ENCODE data around the gene TAS2R41.

TAS2R41 gene, protein sequence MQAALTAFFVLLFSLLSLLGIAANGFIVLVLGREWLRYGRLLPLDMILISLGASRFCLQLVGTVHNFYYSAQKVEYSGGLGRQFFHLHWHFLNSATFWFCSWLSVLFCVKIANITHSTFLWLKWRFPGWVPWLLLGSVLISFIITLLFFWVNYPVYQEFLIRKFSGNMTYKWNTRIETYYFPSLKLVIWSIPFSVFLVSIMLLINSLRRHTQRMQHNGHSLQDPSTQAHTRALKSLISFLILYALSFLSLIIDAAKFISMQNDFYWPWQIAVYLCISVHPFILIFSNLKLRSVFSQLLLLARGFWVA

DNA sequence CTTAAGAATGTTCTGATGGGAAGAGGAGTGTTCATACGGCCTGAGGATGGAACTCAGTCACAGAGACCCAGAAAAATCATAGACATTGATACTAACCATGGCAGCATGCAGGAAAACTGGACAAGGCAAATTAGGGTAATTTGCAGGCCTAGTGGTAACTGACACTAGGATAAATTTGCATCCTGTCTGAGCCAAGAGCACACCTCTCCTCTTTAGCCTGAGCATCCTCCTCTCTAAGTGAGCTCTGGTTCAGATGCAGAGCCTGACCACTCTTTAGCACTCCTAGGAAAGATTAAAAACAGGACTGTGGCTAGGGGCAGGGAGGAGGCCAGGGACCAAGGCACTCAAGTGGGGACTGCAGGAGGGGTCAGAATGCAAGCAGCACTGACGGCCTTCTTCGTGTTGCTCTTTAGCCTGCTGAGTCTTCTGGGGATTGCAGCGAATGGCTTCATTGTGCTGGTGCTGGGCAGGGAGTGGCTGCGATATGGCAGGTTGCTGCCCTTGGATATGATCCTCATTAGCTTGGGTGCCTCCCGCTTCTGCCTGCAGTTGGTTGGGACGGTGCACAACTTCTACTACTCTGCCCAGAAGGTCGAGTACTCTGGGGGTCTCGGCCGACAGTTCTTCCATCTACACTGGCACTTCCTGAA lies at the start of gene TAS2R41:
Gene TAS2R41, plus strand, starts transcription at position 373 of the 650 bp plus-strand sequence. Its CDS starts 0 bp downstream, at position 373.
- in situ Hi-C loops (cut with HindIII; ENCODE audit: low sequenced_read_pairs): no loop called here

DNA sequence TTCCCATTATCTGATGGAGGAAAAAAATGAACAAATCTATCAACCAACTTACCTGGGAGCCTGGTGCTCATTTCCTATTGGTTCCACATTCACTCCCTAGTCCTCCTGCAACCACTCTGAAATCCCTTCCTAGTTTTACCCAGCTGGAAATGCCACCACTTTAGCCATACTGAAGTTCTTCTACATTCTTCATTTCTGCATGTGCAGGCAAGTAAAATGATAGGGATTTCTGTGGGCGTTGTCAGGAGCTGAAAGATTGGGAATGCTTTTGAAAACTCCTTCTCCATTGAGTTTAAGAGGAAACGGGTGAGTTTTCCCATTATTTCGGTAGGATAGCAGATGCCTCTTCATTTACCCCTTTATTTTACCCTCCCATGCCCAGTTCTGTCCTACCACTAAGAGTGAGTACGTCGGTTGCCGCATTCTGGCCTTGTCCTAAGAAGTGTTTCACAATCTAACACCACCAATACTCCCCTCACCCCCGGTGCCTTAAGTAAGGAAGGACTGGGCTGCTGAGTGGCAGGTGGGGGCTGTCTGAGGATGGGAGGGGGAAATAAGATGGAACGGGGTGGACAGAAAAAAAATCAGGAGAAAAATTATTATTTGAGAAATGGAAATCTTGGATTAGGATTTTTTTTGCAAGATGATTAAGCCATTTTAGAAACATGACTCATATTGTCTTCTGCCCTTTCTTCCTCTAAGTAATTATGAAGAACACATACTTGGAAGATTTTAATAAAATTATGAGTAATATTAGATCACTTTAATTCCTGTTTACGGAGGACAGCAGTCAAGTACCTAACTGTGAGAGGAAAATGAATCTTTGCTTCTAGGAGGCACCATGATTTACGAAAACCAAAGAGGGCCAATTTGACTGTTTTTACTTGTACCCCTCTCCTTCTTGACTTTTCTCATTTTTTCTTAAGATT lies 47.6 kb upstream of the TAS2R41 start:
- in situ Hi-C loops (cut with HindIII; ENCODE audit: low sequenced_read_pairs): no loop called here

DNA sequence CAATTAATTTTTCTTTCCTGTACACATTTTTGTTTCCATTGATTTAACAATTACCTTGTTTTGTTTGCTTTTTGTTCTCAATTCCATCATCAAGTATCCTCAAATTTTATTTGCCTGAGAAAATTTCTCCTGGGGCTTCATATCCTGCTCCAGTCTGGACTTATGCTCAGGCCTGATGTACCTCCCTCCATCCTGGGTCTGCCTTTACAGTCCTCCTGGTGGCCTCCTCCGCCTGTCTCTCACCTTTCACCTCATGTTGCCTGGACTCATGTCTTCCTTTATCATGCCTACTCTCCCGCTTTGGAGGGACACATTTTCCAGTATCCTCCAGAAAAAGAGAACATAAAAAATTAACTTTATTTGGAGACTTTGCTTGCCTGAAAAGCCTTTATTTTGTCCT lies 46.6 kb upstream of the TAS2R41 start:
- in situ Hi-C loops (cut with HindIII; ENCODE audit: low sequenced_read_pairs): no loop called here

DNA sequence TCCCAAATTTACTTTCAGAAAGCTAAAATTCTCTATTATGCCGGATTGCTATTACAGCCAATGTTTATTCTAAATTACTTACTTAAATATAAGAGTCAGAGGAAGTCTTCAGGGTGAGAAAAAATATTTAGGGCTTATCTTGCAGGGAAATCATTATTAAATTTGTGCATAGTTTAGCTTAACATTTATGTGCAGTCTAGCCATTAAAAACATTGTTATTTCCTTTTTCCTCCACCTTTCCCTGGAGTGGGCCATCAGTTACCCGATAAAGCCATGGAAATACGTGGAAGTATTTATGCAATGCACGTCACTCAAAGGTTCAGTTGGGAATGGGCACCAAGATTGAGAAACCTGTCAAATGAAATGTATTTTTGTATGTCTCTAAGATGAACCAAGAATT lies 43.9 kb upstream of the TAS2R41 start:
- in situ Hi-C loops (cut with HindIII; ENCODE audit: low sequenced_read_pairs): no loop called here

DNA sequence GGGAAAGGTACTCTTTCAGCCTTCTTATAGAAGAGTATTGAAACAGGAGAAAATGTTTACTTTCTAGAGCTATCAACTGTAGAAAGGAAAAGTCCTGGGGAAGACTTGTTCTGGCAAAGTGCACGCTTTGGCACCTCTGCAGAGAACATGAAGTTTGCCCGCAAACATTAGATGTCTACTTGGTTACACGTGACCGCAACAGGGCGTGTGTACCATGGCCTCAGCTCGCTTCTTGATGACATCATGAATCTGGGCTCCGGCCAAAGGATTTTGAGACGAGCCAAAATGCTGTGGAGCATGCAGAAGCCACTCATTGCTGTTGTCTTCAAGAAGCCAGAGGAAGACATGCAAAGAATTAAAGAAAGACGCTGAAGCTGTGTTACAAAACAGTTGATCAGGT lies 43.0 kb upstream of the TAS2R41 start:
- in situ Hi-C loops (cut with HindIII; ENCODE audit: low sequenced_read_pairs): no loop called here

DNA sequence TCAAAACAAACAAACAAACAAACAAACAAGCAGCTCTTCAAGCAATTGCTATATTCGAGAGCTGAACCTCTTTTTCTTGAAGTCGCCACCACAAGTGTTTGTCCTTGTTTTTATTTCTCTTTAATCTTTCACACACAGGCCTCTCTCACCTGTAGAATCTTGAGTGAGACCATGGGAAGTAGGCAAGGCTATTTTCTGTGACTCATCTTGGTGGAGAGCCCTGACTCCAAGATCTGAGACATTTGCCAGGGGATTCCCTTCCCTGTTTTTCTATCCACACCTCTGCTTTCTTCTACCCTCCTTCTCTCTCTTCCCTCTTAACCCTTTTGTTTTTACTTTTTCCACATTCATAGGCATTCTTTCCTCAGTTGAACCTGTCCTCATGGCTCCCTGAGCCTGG lies 42.4 kb upstream of the TAS2R41 start:
- in situ Hi-C loops (cut with HindIII; ENCODE audit: low sequenced_read_pairs): no loop called here

DNA sequence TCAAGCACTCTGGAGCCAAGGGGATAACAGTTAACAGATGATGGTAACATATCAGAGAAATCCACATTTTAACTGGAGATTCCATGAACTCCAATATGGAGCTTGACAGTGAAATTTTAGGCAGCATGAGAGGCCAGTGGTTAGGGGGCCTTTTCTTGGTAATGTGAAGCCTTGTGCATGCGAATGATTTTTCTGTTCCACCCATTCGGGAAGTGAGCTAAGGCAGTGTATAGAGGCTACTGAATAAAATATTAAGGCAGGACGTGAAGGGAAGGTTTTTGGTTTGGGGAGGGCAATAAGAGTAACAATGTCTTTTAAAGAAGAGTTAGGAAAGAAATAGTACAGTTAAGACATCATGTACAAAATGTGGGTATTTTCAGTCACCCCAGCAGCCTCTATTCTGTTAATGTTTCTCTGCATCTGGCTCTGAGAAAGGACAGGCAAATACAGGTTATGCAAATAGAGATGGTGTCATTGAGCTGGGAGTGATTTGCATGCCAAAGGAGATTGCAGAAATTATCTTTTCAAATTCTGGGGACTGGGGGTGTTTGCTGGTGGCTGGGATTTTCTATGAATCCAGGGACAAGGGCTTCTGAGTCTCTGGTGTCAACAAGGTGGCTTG lies 41.2 kb upstream of the TAS2R41 start:
- in situ Hi-C loops (cut with HindIII; ENCODE audit: low sequenced_read_pairs): no loop called here

DNA sequence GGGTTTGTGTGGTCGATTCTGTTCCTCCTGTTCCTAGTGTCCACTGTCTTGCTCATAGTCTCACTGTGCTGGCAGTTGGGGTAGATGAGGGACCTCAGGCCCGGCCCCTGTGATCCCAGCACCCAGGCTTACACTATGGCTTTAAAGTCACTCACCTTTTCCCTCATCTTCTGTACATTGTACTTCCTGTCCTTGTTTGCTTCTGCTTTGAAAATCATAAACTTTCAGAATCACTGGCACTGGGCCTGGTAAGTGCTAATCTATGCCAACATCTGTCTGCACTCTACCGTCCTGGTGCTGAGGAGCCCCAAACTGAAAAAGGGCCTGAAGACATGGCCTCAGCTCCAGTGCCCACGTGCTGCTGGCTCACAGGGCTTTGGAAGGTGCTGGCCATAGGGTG lies 40.1 kb upstream of the TAS2R41 start:
- in situ Hi-C loops (cut with HindIII; ENCODE audit: low sequenced_read_pairs): no loop called here

DNA sequence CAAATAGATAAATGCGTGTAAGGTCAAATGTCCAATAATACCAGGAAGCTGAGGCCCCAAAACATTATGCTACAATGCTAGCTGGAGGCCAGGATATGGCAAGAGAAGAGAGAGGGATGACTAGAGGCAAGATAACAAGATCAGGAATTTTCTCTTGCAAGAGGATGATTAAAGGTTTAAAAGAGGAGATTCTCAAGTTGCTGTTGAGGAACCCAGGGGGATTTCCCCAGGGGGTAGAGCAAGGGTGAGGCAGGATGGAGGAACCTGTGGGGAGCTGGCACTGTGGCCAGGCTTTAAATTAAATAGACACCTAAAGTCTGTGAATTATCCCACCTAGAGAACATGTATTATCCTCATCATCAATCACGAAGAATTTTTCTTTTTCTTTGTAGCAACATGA lies 37.8 kb upstream of the TAS2R41 start:
- in situ Hi-C loops (cut with HindIII; ENCODE audit: low sequenced_read_pairs): no loop called here

DNA sequence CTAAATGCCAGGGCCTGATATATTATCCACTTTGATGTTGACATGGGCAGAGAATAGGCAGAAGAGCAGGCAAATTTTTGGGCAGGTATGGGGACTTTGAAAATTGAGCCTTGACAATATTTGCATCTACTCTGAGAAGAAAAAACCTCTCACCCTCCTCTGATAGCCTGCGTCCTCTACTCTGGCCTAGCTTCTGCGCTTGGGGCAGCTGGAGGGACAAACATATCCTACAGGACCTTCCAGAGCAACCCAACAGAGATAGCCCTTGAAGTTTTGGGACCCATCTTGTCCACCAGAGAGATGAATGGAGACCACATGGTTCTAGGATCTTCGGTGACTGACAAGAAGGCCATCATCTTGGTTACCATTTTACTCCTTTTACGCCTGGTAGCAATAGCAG lies 34.5 kb upstream of the TAS2R41 start, which contains the start of gene TAS2R60:
Gene TAS2R60, plus strand, starts transcription at position 301 of the 400 bp plus-strand sequence. Its CDS starts 0 bp downstream, at position 301.
- in situ Hi-C loops (cut with HindIII; ENCODE audit: low sequenced_read_pairs): no loop called here

DNA sequence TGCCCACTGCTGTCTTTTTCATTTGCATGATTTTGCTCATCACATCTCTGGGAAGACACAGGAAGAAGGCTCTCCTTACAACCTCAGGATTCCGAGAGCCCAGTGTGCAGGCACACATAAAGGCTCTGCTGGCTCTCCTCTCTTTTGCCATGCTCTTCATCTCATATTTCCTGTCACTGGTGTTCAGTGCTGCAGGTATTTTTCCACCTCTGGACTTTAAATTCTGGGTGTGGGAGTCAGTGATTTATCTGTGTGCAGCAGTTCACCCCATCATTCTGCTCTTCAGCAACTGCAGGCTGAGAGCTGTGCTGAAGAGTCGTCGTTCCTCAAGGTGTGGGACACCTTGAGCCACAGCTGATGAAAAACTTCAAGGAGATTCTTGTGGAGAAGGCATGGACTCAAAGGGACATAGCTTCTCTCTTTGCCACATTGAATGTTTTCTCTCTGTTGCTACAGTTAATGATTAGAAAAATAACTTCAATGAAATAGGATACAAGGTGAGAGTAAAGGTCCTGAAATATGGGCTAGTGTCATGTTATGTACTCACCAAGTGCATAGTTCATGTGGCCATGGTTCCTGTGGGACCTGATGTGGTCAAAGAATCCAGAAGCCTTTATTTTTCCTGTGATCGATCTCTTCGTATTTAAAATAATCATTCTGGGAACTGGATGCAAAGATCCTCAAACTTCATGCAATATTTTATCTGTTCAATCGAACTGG lies 33.5 kb upstream of the TAS2R41 start:
- in situ Hi-C loops (cut with HindIII; ENCODE audit: low sequenced_read_pairs): no loop called here

DNA sequence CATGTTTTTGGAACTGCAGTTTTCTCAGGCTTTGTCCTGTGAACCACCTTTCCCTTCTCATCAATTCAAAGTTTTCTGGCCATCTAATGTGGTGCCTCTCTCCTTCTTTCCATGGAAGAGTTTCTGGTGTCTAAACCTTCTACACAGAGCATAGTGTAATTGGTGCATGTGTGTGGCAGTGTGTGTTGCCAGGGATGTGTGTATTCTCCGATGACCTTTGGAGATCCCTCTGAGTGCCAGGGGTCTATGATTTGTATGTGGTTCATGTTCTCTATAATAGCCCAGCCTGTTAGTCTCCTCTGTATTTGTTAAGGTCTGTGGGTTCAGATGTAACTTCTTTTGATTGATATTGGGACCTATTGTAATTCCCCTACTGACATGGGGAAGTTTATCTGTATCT lies 32.9 kb upstream of the TAS2R41 start:
- in situ Hi-C loops (cut with HindIII; ENCODE audit: low sequenced_read_pairs): no loop called here

DNA sequence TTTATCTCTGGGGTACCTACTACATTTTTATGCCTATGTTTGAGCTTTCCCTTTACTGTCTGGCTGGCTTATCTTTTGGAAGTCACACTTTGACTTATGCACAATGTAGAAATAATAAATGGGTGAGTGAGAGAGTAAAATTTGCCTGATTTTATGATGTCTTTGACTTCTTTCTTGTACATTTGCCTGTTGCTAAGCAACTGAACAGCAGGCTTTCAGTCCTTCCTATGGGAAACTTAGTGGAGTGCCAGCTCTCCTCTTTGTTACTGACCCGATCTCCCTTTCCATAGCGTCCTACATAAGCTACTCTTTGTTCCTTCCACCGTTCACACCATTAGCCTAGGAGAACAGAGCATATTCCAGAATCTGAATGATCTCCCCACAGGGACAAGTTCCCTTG lies 30.2 kb upstream of the TAS2R41 start:
- in situ Hi-C loops (cut with HindIII; ENCODE audit: low sequenced_read_pairs): no loop called here

DNA sequence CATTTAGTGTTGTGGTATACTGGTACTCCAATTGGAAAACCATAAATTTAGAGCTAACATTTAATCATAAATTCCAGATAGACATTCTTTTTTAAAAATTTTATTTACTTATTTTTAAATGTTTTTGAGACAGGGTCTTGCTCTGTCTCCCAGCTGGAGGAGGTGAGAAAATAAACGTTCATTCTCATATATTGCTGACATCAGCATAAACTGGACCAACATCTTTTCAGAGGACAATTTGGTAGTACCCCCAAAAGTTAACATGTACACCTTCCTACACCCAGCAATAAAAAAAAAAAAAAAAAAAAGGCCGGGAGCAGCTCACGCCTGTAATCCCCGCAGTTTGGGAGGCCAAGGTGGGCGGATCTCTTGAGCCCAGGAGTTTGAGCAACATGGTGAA lies 29.2 kb upstream of the TAS2R41 start:
- in situ Hi-C loops (cut with HindIII; ENCODE audit: low sequenced_read_pairs): no loop called here

DNA sequence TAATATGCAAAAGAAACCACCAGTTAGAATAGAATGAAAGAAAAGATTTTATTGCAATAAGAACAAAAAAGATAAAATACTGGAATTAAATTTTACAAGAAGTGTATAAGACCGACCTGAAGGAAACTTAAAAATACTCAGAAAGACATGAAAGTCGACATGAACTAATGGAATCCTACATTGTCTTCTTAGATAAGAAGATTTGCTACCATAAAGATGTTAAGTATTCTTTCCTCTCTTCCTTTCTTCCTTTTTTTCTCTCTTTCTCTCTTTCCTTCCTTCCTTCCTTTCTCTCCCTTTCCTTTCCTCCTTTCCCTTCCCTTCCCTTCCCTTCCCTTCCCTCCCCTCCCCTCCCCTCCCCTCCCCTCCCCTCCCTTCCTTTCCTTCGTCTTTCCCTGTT lies 27.9 kb upstream of the TAS2R41 start:
- in situ Hi-C loops (cut with HindIII; ENCODE audit: low sequenced_read_pairs): no loop called here

DNA sequence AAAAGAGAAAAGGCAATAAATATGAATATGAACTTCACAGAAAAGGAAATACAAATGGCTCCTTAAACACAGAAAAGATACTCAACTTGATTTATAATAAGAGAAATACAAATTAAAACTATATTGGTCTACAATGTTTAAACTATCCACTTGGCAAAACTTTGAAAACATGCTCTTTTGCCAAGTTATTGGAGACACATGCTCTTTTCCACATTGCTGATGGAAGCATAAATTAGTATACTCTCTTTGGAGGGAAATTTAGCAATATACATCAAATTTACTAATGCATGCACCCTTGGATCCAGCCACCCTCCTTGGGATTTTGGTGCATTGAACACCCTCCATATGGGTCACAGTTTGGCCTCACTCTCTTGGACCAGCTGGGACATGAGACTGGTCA lies 26.6 kb upstream of the TAS2R41 start:
- in situ Hi-C loops (cut with HindIII; ENCODE audit: low sequenced_read_pairs): no loop called here

DNA sequence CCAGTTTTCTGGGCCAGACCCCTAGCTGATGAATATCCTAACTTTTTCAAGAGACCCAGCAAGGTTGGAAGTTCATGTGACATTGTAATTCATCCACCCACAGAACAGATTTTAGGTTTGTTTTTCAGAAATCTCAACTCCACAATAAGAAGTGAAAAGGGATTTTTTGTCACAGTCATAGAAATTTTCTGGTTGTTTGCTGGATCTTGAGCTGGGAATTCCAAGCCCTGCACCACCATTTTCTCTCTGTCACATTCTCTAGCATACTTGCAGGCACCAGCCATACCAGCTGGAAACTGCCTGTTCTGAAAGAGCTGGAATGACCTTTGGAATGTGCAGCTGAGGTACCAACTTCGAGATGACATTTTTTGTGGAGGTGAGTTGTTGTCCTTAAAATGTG lies 25.9 kb upstream of the TAS2R41 start:
- in situ Hi-C loops (cut with HindIII; ENCODE audit: low sequenced_read_pairs): no loop called here

DNA sequence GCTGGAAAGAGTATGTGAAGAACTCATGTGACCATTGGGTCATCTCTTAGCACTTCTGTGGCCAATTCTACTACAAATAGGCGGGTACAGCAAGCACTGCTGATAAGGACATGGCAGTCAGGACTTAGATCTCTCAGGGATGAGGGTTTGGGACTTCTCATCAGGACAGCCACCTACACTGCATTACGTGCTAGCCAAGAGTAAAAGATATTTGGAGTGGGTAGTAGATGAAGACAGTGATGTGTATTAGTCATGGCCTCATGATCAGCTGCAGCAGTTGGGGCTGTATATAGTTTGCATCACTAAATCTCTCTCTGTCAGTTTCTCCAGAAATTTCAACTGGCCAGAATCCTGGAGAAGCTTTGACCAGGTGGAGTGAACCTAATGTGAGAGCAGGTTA lies 25.2 kb upstream of the TAS2R41 start:
- in situ Hi-C loops (cut with HindIII; ENCODE audit: low sequenced_read_pairs): no loop called here

DNA sequence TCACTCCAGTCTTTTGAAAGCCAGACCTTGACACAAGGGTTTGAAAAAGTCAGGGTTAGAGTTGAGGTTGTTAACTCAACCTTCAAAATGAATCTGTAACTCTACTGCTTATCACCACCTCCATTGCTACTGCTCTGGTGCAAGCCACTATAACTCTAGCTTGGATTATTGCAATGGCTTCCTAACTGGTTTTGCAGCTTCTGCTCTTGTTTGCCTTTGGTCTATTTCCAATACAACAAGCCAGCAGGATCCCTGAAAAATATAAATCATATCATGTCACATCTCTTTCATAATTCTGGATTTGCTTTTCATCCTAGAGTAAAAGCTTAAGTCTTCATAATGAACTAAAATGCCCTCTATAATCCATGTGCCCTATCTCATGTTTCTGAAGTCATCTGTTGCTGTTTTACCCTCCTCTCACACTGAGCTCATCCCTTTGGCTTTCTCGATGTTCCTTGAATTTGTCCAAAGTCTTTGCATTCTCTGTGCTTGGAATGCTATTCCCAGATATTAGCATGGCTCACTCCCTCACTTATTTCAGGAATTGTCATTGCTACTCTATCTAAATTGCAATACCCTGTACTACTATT lies 23.5 kb upstream of the TAS2R41 start:
- in situ Hi-C loops (cut with HindIII; ENCODE audit: low sequenced_read_pairs): no loop called here

DNA sequence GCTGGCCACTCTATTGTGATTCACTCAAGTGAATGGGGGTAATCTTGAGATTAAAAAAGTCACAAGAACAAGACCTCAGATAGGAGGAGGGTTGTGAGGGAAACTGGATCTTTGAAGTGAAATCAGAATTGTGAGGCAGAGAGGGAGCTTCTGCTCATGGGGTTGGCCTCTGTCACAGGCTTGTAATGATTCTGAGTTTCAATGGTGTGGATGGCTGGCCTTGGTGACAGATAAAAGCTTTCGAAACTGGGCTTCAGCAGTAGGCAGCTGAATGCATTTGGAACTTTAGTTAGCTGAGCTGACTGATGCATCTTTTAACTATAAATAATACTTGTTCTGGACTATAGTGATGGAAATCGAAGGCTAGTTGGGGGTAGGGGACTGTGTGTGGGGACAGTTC lies 22.2 kb upstream of the TAS2R41 start:
- in situ Hi-C loops (cut with HindIII; ENCODE audit: low sequenced_read_pairs): no loop called here

All from DLD1 (cell line).